Mesodermal cell (in vitro differentiated cells): ENCODE results near the gene SUMO3.
"Not testable (repeated sequence)": the region's sequence is repeated elsewhere in the genome, so short reads cannot be mapped to it uniquely, and the experiment has no call there.

Source experiments
- H3K27ac ChIP-seq: 2 replicates; pipeline ENCODE4 v1.7.0; 2013; ENCODE audit warnings: mild to moderate bottlenecking, low read depth, low read length, moderate library complexity; ENCODE audit not compliant: severe bottlenecking
- H3K36me3 ChIP-seq: 2 replicates; pipeline ENCODE4 v1.7.1; 2013; ENCODE audit warnings: mild to moderate bottlenecking, low read length, moderate library complexity; ENCODE audit not compliant: control insufficient read depth, insufficient read depth
- H3K4me1 ChIP-seq: one replicate; pipeline ENCODE4 v1.7.1; 2013; ENCODE audit warnings: mild to moderate bottlenecking, low read length; ENCODE audit not compliant: insufficient read depth, control insufficient read depth, poor library complexity, severe bottlenecking
- H3K4me3 ChIP-seq: 2 replicates; pipeline ENCODE4 v1.7.0; 2013; ENCODE audit warnings: low read length, control low read depth, mild to moderate bottlenecking; ENCODE audit not compliant: insufficient read depth, poor library complexity, severe bottlenecking; ENCODE audit errors: extremely low read depth
- H3K9me3 ChIP-seq: 2 replicates; pipeline ENCODE4 v1.7.1; 2013; ENCODE audit warnings: mild to moderate bottlenecking, low read length, moderate library complexity; ENCODE audit not compliant: control insufficient read depth
- WGBS, 2 experiments: methylation state at CpG; one replicate each; pipeline ENCODE4 v1.1.5; 2013; ENCODE audit warnings: missing lambda C conversion rate in 2 of 2; ENCODE audit not compliant: insufficient coverage in 2 of 2; 5-methylcytosine and 5-hydroxymethylcytosine counted together

The SUMO3 gene

DNA sequence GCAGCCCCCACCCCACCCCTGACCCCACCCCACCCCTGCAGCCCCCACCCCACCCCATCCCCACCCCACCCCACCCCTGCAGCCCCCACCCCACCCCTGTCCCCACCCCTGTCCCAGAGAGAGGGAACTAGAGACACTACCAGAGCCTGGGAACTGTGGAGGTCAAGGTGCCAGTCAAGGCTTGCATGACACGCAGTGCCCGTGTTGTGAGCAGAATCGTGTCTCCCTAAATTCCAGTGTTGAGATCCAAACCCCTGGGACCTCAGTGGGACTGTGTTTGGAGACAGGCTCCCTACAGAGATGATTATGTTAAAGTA, 18.4 kb upstream of the SUMO3 start:
- no peak overlapping the region for H3K27ac ChIP-seq
- H3K36me3 ChIP-seq = no peaks in the 10 kb centered on the region
- WGBS, 2 experiments = 83 to 100% methylated on average over 2 to 3 of the region's 3 CpGs
- H3K4me3 ChIP-seq = no peak overlapping the region
- peaks cover 5% of the 10 kb centered on the region for H3K4me1 ChIP-seq
- H3K9me3 ChIP-seq = no peaks in the 10 kb centered on the region

DNA sequence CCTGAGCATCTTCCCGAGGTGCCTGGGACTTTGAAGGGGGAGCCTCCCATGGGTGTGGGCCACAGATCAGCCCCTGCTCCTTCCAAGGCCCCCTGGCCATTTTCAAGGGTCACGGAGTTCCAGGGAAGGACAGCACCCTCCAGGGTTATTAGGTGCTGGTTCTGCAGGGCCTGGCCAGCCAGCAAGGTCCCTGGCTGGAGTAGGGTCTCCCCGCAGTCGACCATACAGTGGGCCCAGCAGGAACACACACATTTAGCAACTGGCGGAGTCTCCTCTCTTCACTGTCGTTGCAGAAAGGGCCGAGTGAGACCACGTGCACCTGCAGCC, 17.7 kb upstream of the SUMO3 start:
- WGBS, 2 experiments = 88 to 100% methylated on average over 2 to 4 of the region's 8 CpGs
- Histone ChIP-seq H3K9me3 (no peaks in the 10 kb centered on the region), H3K36me3 (no peaks in the 10 kb centered on the region), H3K4me3 (no peak overlapping the region), H3K4me1 (peaks cover 5% of the 10 kb centered on the region), H3K27ac (no peak overlapping the region)

DNA sequence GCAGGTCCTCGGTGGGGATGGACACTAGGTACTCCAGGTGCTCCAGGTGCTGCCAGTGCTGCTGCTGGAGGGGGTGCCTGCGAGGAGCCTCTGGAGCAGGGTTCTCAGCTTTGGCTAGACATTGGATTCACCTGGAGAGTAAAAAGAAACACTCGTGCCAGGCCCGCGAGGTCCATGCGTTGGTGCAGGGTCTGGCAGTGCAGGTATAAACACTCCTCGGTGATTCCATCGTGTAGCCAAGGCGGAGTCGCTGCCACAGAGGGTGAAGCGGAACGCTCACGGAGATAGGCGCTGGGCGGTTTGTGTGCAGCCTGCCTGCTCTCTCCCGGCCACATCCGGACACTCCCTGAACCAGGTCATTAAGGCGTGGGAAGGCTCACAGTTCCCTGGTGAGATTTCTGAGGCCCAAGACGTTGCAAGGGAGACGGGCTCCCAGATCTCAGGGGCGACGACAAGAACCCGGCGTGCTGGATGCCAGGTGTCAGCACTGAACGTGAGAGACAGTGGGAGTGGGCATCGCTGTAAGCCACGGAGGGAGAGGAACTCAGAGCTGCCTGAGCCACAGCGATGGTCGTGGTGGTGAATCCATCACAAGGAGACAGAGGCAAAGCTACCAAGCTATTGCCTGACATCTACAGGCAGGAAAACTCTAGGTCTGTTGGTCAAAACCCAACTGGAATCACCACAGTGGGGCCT, 17.2 kb upstream of the SUMO3 start:
- Histone ChIP-seq H3K9me3 (peaks cover under 1% of the 10 kb centered on the region), H3K4me1 (peaks cover 5% of the 10 kb centered on the region), H3K27ac (no peak overlapping the region), H3K4me3 (no peak overlapping the region), H3K36me3 (no peaks in the 10 kb centered on the region)
- 89 to 92% methylated on average over 29 of the region's 29 CpGs for WGBS, 2 experiments

DNA sequence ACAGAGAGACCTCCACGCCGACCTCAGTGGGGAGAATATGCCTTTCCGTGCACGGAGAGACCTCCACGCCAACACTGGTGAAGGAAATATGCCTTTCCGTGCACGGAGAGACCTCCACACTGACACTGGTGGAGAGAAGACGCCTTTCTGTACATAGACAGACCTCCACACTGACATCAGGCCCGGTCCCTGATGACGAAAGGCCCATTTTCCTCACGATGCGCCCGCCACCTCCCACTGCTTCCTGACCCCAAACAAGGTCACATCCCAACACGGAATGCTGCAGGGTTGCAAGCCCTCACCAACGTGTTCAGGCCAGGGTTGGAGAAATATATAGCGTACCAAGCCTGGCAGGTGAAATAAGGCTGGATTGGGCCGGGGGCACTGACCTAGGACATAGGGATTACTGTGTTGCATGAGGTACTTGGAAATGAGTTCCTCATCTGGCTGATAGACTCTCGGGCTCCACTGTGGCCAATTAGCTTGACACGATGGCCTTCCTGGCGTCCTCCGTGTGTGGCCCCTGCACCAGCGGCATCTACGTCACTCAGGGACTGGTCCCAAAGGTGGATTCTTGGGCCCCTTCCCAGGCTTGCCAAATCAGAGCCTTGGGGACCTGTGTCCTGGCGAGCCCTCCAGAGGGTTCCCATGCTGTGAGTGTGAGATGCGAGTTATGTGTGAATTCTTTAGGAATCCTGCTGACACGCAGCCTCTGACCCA, 16.5 kb upstream of the SUMO3 start:
- no peak overlapping the region for H3K4me3 ChIP-seq
- H3K9me3 ChIP-seq = peaks cover 3% of the 10 kb centered on the region
- no peaks in the 10 kb centered on the region for H3K36me3 ChIP-seq
- peaks cover 5% of the 10 kb centered on the region for H3K4me1 ChIP-seq
- 88 to 91% methylated on average over 24 to 26 of the region's 26 CpGs for WGBS, 2 experiments
- H3K27ac ChIP-seq = no peak overlapping the region

DNA sequence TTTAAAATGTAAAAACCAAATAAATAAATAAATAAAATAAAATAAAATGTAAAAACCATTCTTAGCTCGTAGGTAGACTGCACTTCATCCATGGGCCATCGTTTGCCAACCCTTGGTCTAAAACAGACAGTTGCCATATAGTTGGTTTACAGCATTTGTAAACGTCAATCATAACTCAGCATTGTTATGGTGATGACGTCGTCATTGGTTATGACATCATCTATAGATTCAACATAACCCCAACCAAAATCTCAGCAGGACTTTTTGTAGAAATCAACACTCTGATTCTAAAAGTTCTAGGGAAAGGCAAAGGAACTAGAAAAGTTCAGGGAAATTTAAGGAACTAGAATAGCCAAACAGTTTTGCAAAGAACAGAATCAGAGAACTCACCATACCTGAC, 15.8 kb upstream of the SUMO3 start:
- no peak overlapping the region for H3K4me3 ChIP-seq
- H3K4me1 ChIP-seq = peaks cover 5% of the 10 kb centered on the region
- H3K36me3 ChIP-seq = no peaks in the 10 kb centered on the region
- no peak overlapping the region for H3K27ac ChIP-seq
- peaks cover 3% of the 10 kb centered on the region for H3K9me3 ChIP-seq
- 94% methylated on average over 2 to 5 of the region's 5 CpGs for WGBS, 2 experiments

DNA sequence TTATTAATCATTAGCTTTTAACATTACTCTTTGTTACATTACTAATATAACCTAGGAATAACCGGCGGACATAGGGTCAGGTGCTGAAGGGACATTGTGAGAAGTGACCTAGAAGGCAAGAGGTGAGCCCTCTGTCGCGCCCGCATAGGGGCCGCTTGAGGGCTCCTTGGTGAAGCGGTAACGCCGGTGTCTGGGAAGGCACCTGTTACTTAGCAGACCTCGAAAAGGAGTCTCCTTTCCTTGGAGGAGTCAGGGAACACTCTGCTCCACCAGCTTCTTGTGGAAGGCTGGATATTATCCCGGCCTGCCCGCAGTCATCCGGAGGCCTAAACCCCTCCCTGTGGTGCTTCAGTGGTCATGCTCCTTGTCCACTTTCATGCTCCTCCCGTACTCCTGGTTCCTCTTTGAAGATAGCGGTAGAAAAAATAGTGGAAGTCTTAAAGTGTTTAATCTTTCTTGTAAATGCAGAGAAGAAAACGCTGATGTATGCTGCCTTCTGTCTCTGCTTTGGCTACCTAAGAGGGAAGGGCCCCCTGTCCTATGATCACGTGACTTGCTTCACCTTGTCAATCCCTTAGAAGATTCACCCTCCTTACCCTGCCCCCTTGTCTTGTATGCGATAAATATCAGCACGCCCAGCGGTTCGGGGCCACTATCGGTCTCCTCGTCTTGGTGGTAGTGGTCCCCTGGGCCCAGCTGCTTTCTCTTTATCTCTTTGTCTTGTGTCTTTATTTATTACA, 14.8 kb upstream of the SUMO3 start:
- H3K4me1 ChIP-seq, H3K9me3 ChIP-seq, H3K27ac ChIP-seq, H3K4me3 ChIP-seq, H3K36me3 ChIP-seq: not testable (repeated sequence)
- 95 to 96% methylated on average over 18 to 21 of the region's 23 CpGs for whole genome bisulfite sequencing, 2 experiments

DNA sequence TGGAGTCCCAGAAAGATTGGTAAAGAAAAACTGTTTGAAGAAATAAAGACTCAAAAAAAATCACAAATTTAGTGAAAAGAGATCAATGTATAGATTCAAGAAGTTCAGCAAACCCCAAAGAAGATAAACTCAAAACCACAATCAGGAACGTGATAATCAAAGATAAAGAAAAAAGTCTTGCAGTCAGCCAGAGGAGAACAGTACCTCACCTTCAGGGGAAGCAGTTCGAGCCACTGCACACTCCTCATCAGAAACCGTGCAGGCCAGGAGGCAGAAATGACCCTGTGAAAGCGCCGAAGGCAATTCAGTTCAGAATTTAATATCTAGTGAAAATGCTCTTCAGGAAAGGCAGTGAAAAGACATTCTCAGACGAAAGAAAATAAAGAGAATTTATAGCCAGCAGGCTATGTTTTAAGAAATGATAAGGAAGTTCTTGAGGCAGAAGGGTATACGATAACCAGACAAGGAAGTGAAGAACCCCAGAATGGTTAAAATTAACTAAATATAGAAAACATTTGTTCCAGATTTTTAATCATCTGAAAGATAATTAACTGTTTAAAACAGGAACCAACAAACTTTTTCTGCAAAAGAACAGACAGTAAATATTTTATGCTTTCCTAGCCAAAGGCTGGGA, 13.5 kb upstream of the SUMO3 start:
- Histone ChIP-seq H3K4me1 (no peaks in the 10 kb centered on the region), H3K4me3 (no peak overlapping the region), H3K9me3 (peaks cover 17% of the 10 kb centered on the region), H3K27ac (no peak overlapping the region), H3K36me3 (no peaks in the 10 kb centered on the region)
- WGBS, 2 experiments = 91 to 96% methylated on average over 4 to 5 of the region's 7 CpGs

DNA sequence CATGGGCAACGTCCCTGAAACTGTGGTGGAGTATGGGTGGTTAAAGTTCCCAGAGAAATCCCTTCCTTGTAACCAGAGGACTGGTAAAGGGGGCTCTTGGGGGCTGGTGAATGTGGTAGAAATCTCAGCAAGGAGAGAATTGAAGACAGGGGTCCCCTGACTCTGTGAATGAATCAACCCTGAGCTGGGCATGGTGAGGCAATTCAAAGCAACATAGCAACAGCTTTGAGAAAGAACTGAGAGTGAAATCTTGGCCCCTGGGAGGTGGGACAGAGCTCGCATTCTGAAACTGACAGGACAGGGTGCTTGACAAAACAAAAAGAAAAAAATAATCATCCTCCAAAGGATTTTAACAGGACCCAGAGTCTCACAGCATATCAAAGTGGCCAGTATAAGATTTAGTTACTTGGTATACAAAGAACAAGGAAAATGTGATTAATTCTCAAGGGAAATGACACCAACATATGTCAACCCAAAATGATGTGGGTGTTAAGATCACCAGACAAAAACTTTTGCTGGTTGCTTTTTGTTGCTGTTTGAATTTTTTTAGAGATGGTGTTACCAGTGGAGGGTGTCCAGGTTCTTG, 11.7 kb upstream of the SUMO3 start:
- no peak overlapping the region for H3K27ac ChIP-seq
- no peaks in the 10 kb centered on the region for H3K36me3 ChIP-seq
- WGBS, 2 experiments = no CpG with 5 or more reads among the region's 2 CpGs
- H3K4me1 ChIP-seq = no peaks in the 10 kb centered on the region
- H3K9me3 ChIP-seq = peaks cover 21% of the 10 kb centered on the region
- H3K4me3 ChIP-seq = no peak overlapping the region

DNA sequence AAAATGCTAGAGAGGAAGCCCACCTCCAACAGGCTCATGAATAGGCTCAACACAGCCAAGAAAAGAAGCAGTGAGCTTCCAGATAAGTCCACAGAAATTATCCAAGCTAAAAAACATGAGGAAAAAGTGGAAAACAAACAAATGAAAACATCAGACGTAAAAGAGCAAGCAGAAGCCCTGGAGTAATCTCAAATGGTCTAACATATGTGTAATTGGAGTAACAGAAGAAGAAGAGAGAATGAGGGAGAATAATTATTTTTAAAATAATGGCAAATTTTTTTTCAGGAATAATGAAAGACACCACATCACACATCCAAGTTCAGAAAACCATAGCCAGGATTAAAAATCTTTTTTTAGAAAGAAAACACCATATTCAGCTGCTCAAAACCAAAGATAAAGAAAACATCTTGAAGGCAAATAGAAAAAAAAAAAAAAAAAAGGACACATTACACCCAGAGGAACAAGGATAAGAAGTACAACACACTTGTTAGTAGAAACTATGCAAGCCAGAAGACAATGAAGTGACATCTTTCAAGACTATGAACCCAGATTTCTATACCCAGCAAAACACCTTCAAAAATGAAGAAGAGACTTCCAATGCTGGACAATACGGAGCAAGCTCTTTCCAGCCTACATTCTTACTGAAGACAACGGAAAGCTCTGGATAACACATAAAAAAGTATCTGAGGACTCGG, 10.6 kb upstream of the SUMO3 start:
- Histone ChIP-seq H3K27ac (no peak overlapping the region), H3K4me3 (no peak overlapping the region), H3K4me1 (no peaks in the 10 kb centered on the region), H3K36me3 (no peaks in the 10 kb centered on the region), H3K9me3 (peaks cover 21% of the 10 kb centered on the region)
- WGBS, 2 experiments = 89 to 96% methylated on average over 4 of the region's 4 CpGs

DNA sequence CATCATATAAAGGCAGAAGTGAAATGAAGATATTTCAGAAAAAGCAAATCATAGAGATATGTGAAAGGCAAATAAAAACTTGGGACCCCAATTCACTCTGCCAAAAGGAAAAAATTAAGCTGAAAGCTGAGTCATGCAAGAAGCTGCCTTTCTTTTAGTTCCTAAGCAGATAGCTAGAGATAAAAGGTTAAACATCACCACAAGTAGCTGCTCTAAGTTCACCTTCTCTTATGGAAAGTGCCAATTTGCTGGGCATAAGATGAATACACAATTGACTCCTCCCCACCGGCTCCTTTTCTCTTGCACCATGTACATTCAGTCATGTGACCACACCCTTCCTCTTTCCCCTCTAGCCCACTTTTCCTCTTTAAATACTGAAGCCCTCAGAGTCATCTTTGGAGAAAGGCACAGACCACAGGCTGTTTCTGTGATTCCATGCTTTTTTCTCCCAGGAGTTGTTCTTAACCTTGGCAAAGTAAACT, 5.4 kb upstream of the SUMO3 start:
- H3K27ac ChIP-seq = no peak overlapping the region
- 82 to 89% methylated on average over 1 of the region's 1 CpG for WGBS, 2 experiments
- no peaks in the 10 kb centered on the region for H3K4me1 ChIP-seq
- no peak overlapping the region for H3K4me3 ChIP-seq
- peaks cover 49% of the 10 kb centered on the region for H3K9me3 ChIP-seq
- H3K36me3 ChIP-seq = no peaks in the 10 kb centered on the region
